Left lung (tissue), 10 donors: ENCODE results near the gene EHBP1. TPM values are rescaled to one million over a fixed set of nuclear protein-coding genes. Genes with fewer than 3 reads are reported as not detected.

Experiments used
- ATAC-seq: fragments of 200-7000 bp; cut with Tn5 transposase; one replicate; pipeline ENCODE4 v1.9.1; 2020; ENCODE audit warnings: moderate library complexity
- DNase-seq, 4 donors: peaks; one replicate each; pipeline ENCODE4 v3.0.0-alpha.2; 2013 to 2020
- H3K27ac ChIP-seq, 2 donors: fragments of 200-600 bp; sonication (generic) in 1 of 2; one replicate each; pipeline versions ENCODE4 v1.5.0 to v1.8.0; 2020 to 2021
- H3K27me3 ChIP-seq, 2 donors: fragments of 200-600 bp; sonication (generic) in 1 of 2; one replicate each; pipeline versions ENCODE4 v1.5.0 to v1.8.0; 2020 to 2021
- H3K36me3 ChIP-seq, 2 donors: fragments of 200-600 bp; sonication (generic) in 1 of 2; one replicate each; pipeline versions ENCODE4 v1.5.0 to v1.8.0; 2020 to 2021
- H3K4me1 ChIP-seq, 2 donors: fragments of 200-600 bp; one replicate each; pipeline ENCODE4 v1.8.0; 2021
- H3K4me3 ChIP-seq, 2 donors: fragments of 200-600 bp; sonication (generic) in 1 of 2; one replicate each; pipeline versions ENCODE4 v1.5.0 to v1.8.0; 2020 to 2021; ENCODE audit warnings: mild to moderate bottlenecking in 1 of 2
- H3K9me3 ChIP-seq, 2 donors: fragments of 200-600 bp; sonication (generic) in 1 of 2; one replicate each; pipeline versions ENCODE4 v1.5.0 to v1.8.0; 2020 to 2021
- CTCF ChIP-seq, 2 donors: fragments of 200-600 bp; sonication (generic) in 1 of 2; IDR thresholded peaks; one replicate each; pipeline versions ENCODE4 v1.5.0 to v1.8.0; 2021; ENCODE audit warnings: antibody characterized with exemption in 2 of 2
- intact Hi-C, 2 donors: fragments of 100-400 bp; cut with DNase I; formaldehyde crosslinking; loops; one replicate each; pipeline versions ENCODE4 v1.11.2 to v1.14.2; 2022
- polyA plus RNA-seq, 6 donors: library from polyadenylated mRNA; unstranded; fragments of 120-200 nt; gene quantifications; one replicate each; pipeline ENCODE4 v1.2.1, GENCODE V29; 2013; ENCODE audit not compliant: insufficient read length in 6 of 6
- total RNA-seq, 2 donors: library from RNA; stranded (reverse); fragmentation: NEBNext Ultra II Directional; extraction: Animal tissue kit (Norgen Biotek cat#: 25700); gene quantifications; one replicate each; pipeline ENCODE4 v1.2.1, GENCODE V29; 2021
- donor health status: DM: no; HTN: yes; CAD: no.
- donor health status: DM: no; HTN: no; CAD: no.

EHBP1 gene
- total and polyA plus RNA-seq, 8 donors, result 35.4 to 48.9 (median 38.9) TPM

- ATAC-seq, result no peak
Measured at GRCh38 chr2:62934517-62934916, 229.0 kb downstream of the EHBP1 start.

GRCh38 chr2:62938126-62938525 lies 232.6 kb downstream of the EHBP1 start:
- DNase-seq (no peak), ATAC-seq (no peak)
- H3K36me3 ChIP-seq, result no peaks in the 10 kb centered on the region
- H3K9me3 ChIP-seq, result no peaks in the 10 kb centered on the region
- TF ChIP-seq CTCF (IDR thresholded peaks at IDR 0.05), result no peak
- H3K27me3 ChIP-seq, result no peaks in the 10 kb centered on the region
- no peaks in the 10 kb centered on the region for H3K4me1 ChIP-seq
- H3K4me3 ChIP-seq, result no peak overlapping the region
- intact Hi-C loops, result no loop called here
- H3K27ac ChIP-seq, result no peak overlapping the region

More at GRCh38 chr2:62934517-62934916, 229.0 kb downstream of the EHBP1 start:
- no peaks in the 10 kb centered on the region for H3K4me1 ChIP-seq
- no peaks in the 10 kb centered on the region for H3K27me3 ChIP-seq
- no peak for TF ChIP-seq CTCF (IDR thresholded peaks at IDR 0.05)
- no peak overlapping the region for H3K4me3 ChIP-seq
- no peak overlapping the region for H3K27ac ChIP-seq
- H3K9me3 ChIP-seq, result no peaks in the 10 kb centered on the region
- DNase-seq, result no peak
- H3K36me3 ChIP-seq, result no peaks in the 10 kb centered on the region
- intact Hi-C loops, result no loop called here

- H3K4me3 ChIP-seq, result no peak overlapping the region
- H3K9me3 ChIP-seq, result no peaks in the 10 kb centered on the region
- ATAC-seq, result peak; percentile 14
- intact Hi-C loops, result no loop called here
- DNase-seq, result no peak
- H3K27me3 ChIP-seq, result no peaks in the 10 kb centered on the region
- TF ChIP-seq CTCF (IDR thresholded peaks at IDR 0.05), result no peak
- no peaks in the 10 kb centered on the region for H3K36me3 ChIP-seq
- H3K27ac ChIP-seq, result no peak overlapping the region
- no peaks in the 10 kb centered on the region for H3K4me1 ChIP-seq
Measured at GRCh38 chr2:62939735-62940491, 234.4 kb downstream of the EHBP1 start.

GRCh38 chr2:62940697-62941096 lies 235.2 kb downstream of the EHBP1 start:
- no peak overlapping the region for H3K27ac ChIP-seq
- TF ChIP-seq CTCF (IDR thresholded peaks at IDR 0.05), result no peak
- DNase-seq, result no peak
- intact Hi-C loops, result no loop called here
- ATAC-seq, result no peak
- H3K4me1 ChIP-seq, result no peaks in the 10 kb centered on the region
- H3K9me3 ChIP-seq, result no peaks in the 10 kb centered on the region
- no peaks in the 10 kb centered on the region for H3K27me3 ChIP-seq
- no peak overlapping the region for H3K4me3 ChIP-seq
- no peaks in the 10 kb centered on the region for H3K36me3 ChIP-seq

- no peak for TF ChIP-seq CTCF (IDR thresholded peaks at IDR 0.05)
Measured at GRCh38 chr2:62941413-62941812, 235.9 kb downstream of the EHBP1 start.

More at GRCh38 chr2:62941413-62941812, 235.9 kb downstream of the EHBP1 start:
- Histone ChIP-seq H3K9me3 (no peaks in the 10 kb centered on the region), H3K4me3 (no peak overlapping the region), H3K27me3 (no peaks in the 10 kb centered on the region), H3K4me1 (no peaks in the 10 kb centered on the region), H3K36me3 (no peaks in the 10 kb centered on the region), H3K27ac (no peak overlapping the region)
- no peak for ATAC-seq
- intact Hi-C loops, result no loop called here
- no peak for DNase-seq
